ENCODE results near the gene HSH2D. TPM values are rescaled to one million over a fixed set of nuclear protein-coding genes. Genes with fewer than 3 reads are reported as not detected.

Gene HSH2D
- total RNA-seq, 1 donor from 2014 or later, result 0.74 TPM

GRCh38 chr19:16125737-16126495 lies 17.6 kb upstream of the HSH2D start:
- TF ChIP-seq CTCF (IDR thresholded peaks at IDR 0.05) (no peak), POLR2A (IDR thresholded peaks at IDR 0.05) (no peak), POLR2AphosphoS5 (IDR thresholded peaks at IDR 0.05; ENCODE audit: insufficient read depth in 1 of 2, low read depth in 1 of 2) (no peak)
- intact Hi-C loops (cut with DNase I), result no loop called here
- Histone ChIP-seq H3K27ac (no peak overlapping the region), H3K27me3 (no peaks in the 10 kb centered on the region), H3K4me3 (no peak overlapping the region), H3K4me1 (peaks cover 7% of the 10 kb centered on the region), H3K9me3 (no peaks in the 10 kb centered on the region), H3K36me3 (peaks cover 4 to 87% of the 10 kb centered on the region in 2 donors)
- no peak for DNase-seq (ENCODE audit: extremely low spot score in 2 of 2)

DNA sequence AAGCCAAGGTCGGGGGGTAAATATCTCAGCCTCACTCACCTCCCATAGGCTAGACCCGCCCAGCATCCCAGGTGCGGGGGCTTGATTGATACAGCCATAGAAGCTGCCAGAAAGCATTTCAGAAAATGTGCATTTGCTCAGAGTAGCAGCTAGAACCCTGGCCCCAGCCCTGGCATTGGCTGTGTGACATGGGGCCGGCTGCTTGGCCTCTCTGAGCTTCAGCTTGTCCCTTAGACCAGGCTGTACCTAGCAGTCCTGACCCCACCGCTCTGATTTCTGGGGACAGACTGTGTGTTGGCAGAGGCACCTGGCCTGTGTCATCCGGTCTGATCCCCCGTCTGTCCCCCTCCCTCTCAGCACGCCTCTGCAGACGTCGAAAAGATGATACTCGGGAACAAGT lies 16.4 kb upstream of the HSH2D start:
- no peak for TF ChIP-seq POLR2A (IDR thresholded peaks at IDR 0.05)
- no peak for TF ChIP-seq CTCF (IDR thresholded peaks at IDR 0.05)
- no peak for TF ChIP-seq POLR2AphosphoS5 (IDR thresholded peaks at IDR 0.05; ENCODE audit: insufficient read depth in 1 of 2, low read depth in 1 of 2)
- Histone ChIP-seq H3K9me3 (no peaks in the 10 kb centered on the region), H3K27ac (no peak overlapping the region), H3K4me3 (no peak overlapping the region), H3K27me3 (no peaks in the 10 kb centered on the region), H3K36me3 (peaks cover 4 to 81% of the 10 kb centered on the region in 2 donors), H3K4me1 (peaks cover 7% of the 10 kb centered on the region)
- intact Hi-C loops (cut with DNase I), result no loop called here
- no peak for DNase-seq (ENCODE audit: extremely low spot score in 2 of 2)

- Histone ChIP-seq H3K27me3 (no peaks in the 10 kb centered on the region), H3K4me1 (no peaks in the 10 kb centered on the region), H3K36me3 (peaks cover 0 to 82% of the 10 kb centered on the region in 2 donors), H3K9me3 (no peaks in the 10 kb centered on the region), H3K27ac (no peak overlapping the region), H3K4me3 (no peak overlapping the region)
- TF ChIP-seq POLR2A (IDR thresholded peaks at IDR 0.05) (no peak), CTCF (IDR thresholded peaks at IDR 0.05) (no peak), POLR2AphosphoS5 (IDR thresholded peaks at IDR 0.05; ENCODE audit: insufficient read depth in 1 of 2, low read depth in 1 of 2) (no peak)
- no peak for DNase-seq (ENCODE audit: extremely low spot score in 2 of 2)
- intact Hi-C loops (cut with DNase I), result no loop called here
Observed at GRCh38 chr19:16127776-16128371, 15.6 kb upstream of the HSH2D start.

DNA sequence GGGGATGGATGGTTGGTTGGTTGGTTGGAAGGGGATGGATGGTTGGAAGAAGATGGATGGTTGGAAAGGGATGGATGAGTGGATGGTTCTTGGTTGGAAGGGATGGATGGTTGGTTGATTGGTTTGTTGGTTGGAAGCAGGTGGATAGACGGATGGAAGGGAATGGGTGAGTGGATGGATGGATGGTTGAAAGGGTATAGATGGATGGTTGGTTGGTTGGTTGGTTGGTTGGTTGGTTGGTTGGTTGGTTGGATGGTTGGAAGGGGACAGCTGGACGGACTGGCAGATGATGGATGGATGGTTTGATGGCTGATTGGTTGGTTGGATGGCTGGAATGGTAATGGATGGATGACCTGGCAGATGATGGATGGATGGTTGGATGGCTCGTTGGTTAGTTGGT lies 11.8 kb upstream of the HSH2D start:
- no peak overlapping the region for H3K27ac ChIP-seq
- no peaks in the 10 kb centered on the region for H3K9me3 ChIP-seq
- intact Hi-C loops (cut with DNase I), result no loop called here
- no peak for DNase-seq (ENCODE audit: extremely low spot score in 2 of 2)
- no peak overlapping the region for H3K4me3 ChIP-seq
- TF ChIP-seq POLR2A (IDR thresholded peaks at IDR 0.05) (no peak), CTCF (IDR thresholded peaks at IDR 0.05) (no peak), POLR2AphosphoS5 (IDR thresholded peaks at IDR 0.05; ENCODE audit: insufficient read depth in 1 of 2, low read depth in 1 of 2) (no peak)
- H3K27me3 ChIP-seq, result no peaks in the 10 kb centered on the region
- H3K36me3 ChIP-seq, result peaks cover 0 to 60% of the 10 kb centered on the region in 2 donors
- no peaks in the 10 kb centered on the region for H3K4me1 ChIP-seq

DNA sequence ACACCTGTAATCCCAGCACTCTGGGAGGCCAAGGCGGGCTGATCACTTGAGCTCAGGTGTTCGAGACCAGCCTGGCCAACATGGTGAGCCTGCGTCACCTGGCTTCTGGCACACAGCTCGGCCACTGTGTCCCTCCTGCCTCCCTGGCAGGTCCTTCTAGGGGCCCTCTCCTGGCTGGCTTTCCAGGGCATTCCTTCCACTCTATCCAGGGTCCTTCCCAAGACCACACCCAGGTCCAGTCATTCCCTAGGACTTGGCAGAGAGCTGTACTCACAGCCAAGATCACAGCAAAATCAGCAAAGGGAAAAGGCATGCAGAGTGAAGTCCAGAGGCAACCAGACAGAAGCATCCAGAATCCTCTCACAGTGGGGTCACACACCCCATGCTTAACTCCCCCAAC lies 9.7 kb upstream of the HSH2D start:
- Histone ChIP-seq H3K4me1 (no peaks in the 10 kb centered on the region), H3K27me3 (no peaks in the 10 kb centered on the region), H3K4me3 (no peak overlapping the region), H3K27ac (no peak overlapping the region), H3K9me3 (no peaks in the 10 kb centered on the region), H3K36me3 (peaks cover 0 to 44% of the 10 kb centered on the region in 2 donors)
- no peak for DNase-seq (ENCODE audit: extremely low spot score in 2 of 2)
- intact Hi-C loops (cut with DNase I), result no loop called here
- TF ChIP-seq POLR2AphosphoS5 (IDR thresholded peaks at IDR 0.05; ENCODE audit: insufficient read depth in 1 of 2, low read depth in 1 of 2) (no peak), POLR2A (IDR thresholded peaks at IDR 0.05) (no peak), CTCF (IDR thresholded peaks at IDR 0.05) (no peak)
